ENCODE data around the gene CUTA.

- TF ChIP-seq POLR2A (IDR thresholded peaks at IDR 0.05; ENCODE audit: low read depth) = no peak
- TF ChIP-seq CTCF (IDR thresholded peaks at IDR 0.05) = no peak
- no peak for TF ChIP-seq POLR2AphosphoS5 (IDR thresholded peaks at IDR 0.05)
- TF ChIP-seq EP300 (IDR thresholded peaks at IDR 0.05) = no peak
Observed at GRCh38 chr6:33414592-33415271, 3.2 kb downstream of the CUTA start.

Measured in esophagus muscularis mucosa (tissue), 4 donors.